K562 (cell line): ENCODE results near the gene SEC24B. TPM values are rescaled to one million over a fixed set of nuclear protein-coding genes. Genes with fewer than 3 reads are reported as not detected.

Experiments used
- ATF3 ChIP-seq, 2 experiments: fragments of 450-650 bp in 1 of 2; sonication (generic) in 1 of 2; formaldehyde crosslinking in 1 of 2; IDR thresholded peaks in 1 of 2; conservative IDR thresholded peaks in 1 of 2; 2 replicates each; pipeline versions ENCODE4 v1.6.1 to v1.8.1; 2016 to 2023; ENCODE audit warnings: mild to moderate bottlenecking in 2 of 2, moderate library complexity in 2 of 2, inconsistent platforms in 1 of 2, missing genetic modification reagents in 1 of 2
- BHLHE40 ChIP-seq: IDR thresholded peaks from 2 replicates; pipeline ENCODE4 v1.6.1; 2011; ENCODE audit warnings: low read length, improper control_type of control experiment
- BRD4 ChIP-seq: fragments of 200-600 bp; sonication (generic); IDR thresholded peaks from 2 replicates; pipeline ENCODE4 v1.6.1; 2017; ENCODE audit warnings: inconsistent platforms
- CEBPG ChIP-seq, 3 experiments: fragments of 200-800 bp in 1 of 3; sonication (Bioruptor generic) in 1 of 3; sonication (generic) in 1 of 3; formaldehyde crosslinking in 1 of 3; IDR thresholded peaks in 2 of 3; conservative IDR thresholded peaks in 1 of 3; 2 replicates each; pipeline versions ENCODE4 v1.6.1 to v1.8.0; 2016 to 2022; ENCODE audit warnings: missing compliant biosample characterization in 2 of 3, missing genetic modification characterization in 2 of 3, mild to moderate bottlenecking in 1 of 3, missing genetic modification reagents in 1 of 3
- CGGBP1 ChIP-seq: fragments of 250-450 bp; sonication (Bioruptor Pico); IDR thresholded peaks from 2 replicates; pipeline ENCODE4 v1.9.0; 2021; ENCODE audit warnings: mild to moderate bottlenecking
- DPF2 ChIP-seq: fragments of 450-650 bp; IDR thresholded peaks from 2 replicates; pipeline ENCODE4 v1.6.1; 2016
- HDAC8 ChIP-seq: fragments of 450-650 bp; IDR thresholded peaks from 2 replicates; pipeline ENCODE4 v1.6.1; 2016; ENCODE audit warnings: mild to moderate bottlenecking, missing genetic modification characterization, moderate library complexity, missing compliant biosample characterization
- ID3 ChIP-seq, 2 experiments: fragments of 250-450 bp in 1 of 2; fragments of 450-650 bp in 1 of 2; sonication (Bioruptor Pico) in 1 of 2; IDR thresholded peaks; 2 replicates each; pipeline versions ENCODE4 v1.6.1 to v1.8.0; 2016 to 2021; ENCODE audit warnings: mild to moderate bottlenecking in 2 of 2, moderate library complexity in 2 of 2, missing compliant biosample characterization in 1 of 2, missing genetic modification characterization in 1 of 2
- SIN3B ChIP-seq: fragments of 450-650 bp; IDR thresholded peaks from 2 replicates; pipeline ENCODE4 v1.6.1; 2017; ENCODE audit warnings: low read depth, mild to moderate bottlenecking, moderate library complexity
- SREBF1 ChIP-seq: fragments of 150-350 bp; IDR thresholded peaks from 2 replicates; pipeline ENCODE4 v1.6.1; 2014; ENCODE audit warnings: antibody characterized with exemption, low read depth, low read length, borderline replicate concordance
- SRSF3 ChIP-seq: fragments of 200-400 bp; formaldehyde crosslinking; IDR thresholded peaks from 2 replicates; pipeline ENCODE4 v1.6.1; 2016; ENCODE audit warnings: mild to moderate bottlenecking, low read length, moderate library complexity; ENCODE audit not compliant: insufficient read depth
- ZBTB33 ChIP-seq: sonication (generic); formaldehyde crosslinking; IDR thresholded peaks from 2 replicates; pipeline ENCODE4 v1.8.1; 2023; ENCODE audit warnings: mild to moderate bottlenecking, missing genetic modification reagents
- ZBTB9 ChIP-seq: fragments of 450-650 bp; formaldehyde crosslinking; IDR thresholded peaks from 2 replicates; pipeline ENCODE4 v1.4.0; 2020; ENCODE audit warnings: mild to moderate bottlenecking, moderate library complexity
- ZNF583 ChIP-seq: fragments of 250-450 bp; sonication (Bioruptor Pico); IDR thresholded peaks from 2 replicates; pipeline ENCODE4 v1.4.0; 2020
- polyA plus RNA-seq, 8 experiments: library from polyadenylated mRNA; depleted of rRNA in 4 of 8; stranded (reverse) in 5 of 8; unstranded in 3 of 8; fragments of >200 nt; fragmentation: Nextera tagmentation in 2 of 8; fragmentation: Illumina TruSeq in 1 of 8; extraction: Ambion mirVana in 2 of 8; extraction: Trizol in 1 of 8; gene quantifications; 2 replicates each; pipeline versions ENCODE4 v1.2.1 to v1.2.3, GENCODE V29; 2011 to 2014; ENCODE audit warnings: inconsistent platforms in 1 of 8, missing spikeins in 1 of 8
- total RNA-seq, 7 experiments: library from RNA; depleted of rRNA in 6 of 7; stranded (reverse); fragments of >200 nt in 6 of 7; fragmentation: Illumina TruSeq in 2 of 7; extraction: Trizol in 2 of 7; gene quantifications; 2 replicates each; pipeline versions ENCODE4 v1.2.1 to v1.2.3, GENCODE V29; 2011 to 2021; ENCODE audit warnings: low replicate concordance in 1 of 7
- TF ChIP-seq, protein P1 (sequence below): sonication (generic); formaldehyde crosslinking; IDR thresholded peaks from 2 replicates; pipeline ENCODE4 v1.8.0; 2022; ENCODE audit warnings: mild to moderate bottlenecking, missing genetic modification reagents, borderline replicate concordance

SEC24B gene
- total and polyA plus RNA-seq, 9 of the 15 experiments (the other 6 are each of a cell fraction or from before 2014, with no cell fraction given) = 6.3 to 46.4 (median 17.1) TPM

DNA sequence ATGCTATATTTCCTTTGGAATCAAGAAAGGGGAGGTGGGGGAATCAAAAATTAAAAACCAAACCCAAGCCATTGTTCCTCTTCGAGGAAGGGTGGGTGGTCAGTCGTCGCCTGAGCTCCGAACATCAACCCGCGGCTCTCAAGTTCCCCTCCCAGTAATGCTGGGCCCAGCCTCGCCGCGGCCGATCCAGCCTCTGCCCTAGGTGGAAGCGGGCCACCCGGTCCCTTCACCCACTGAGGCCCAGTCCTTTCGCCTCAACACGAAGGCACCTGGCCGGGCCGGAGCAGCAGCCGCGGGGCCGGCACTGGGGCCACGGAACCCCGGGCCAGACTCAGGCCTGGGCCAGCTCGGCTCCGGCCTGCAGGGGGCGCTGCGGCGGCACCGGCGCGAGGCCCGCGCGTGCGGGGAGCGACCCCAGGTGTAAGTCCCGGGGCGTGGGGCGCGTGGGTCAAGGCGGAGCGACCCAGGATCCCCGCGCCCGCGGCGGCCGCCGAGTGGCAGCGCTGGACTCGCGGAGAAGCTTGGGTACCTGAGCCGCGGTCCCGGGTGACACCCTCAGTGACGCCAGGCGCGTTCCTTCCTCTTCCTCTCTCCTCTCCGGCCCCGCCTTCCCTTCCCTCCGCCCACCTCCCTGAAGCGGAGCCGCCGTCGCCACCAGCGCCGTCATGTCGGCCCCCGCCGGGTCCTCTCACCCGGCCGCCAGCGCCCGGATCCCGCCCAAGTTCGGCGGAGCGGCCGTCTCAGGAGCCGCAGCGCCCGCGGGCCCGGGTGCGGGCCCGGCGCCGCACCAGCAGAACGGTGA lies at the start of gene SEC24B (continued):
- TF ChIP-seq ATF3 (IDR thresholded peaks at IDR 0.05) (no peak), ATF3 (CRISPR knock-in tag; conservative IDR thresholded peaks at IDR 0.05) (0 out of 2 replicates have a peak, but pooled peaks have one; percentile 36), CEBPG (CRISPR knock-in tag; IDR thresholded peaks at IDR 0.05) (no peak), CEBPG (tag; conservative IDR thresholded peaks at IDR 0.05 in 1 of 2, IDR thresholded peaks at IDR 0.05 in 1 of 2) (no peak), HDAC8 (peak; percentile 71), ID3 (CRISPR knock-in tag; IDR thresholded peaks at IDR 0.05) (no peak), ID3 (tag; IDR thresholded peaks at IDR 0.05) (peak; percentile 84), DPF2 (no peak), BRD4 (no peak), SRSF3 (no peak), BHLHE40 (peak; percentile 71), ZNF583 (CRISPR knock-in tag) (peak; percentile 60; the same call in 1 of the 2 replicates), ZBTB9 (CRISPR knock-in tag) (0 out of 2 replicates have a peak, but pooled peaks have one; percentile 38), CGGBP1 (CRISPR knock-in tag) (no peak), SREBF1 (no peak), SIN3B (peak; percentile 67), ZBTB33 (CRISPR knock-in tag) (no peak)
- TF ChIP-seq, protein P1, sequence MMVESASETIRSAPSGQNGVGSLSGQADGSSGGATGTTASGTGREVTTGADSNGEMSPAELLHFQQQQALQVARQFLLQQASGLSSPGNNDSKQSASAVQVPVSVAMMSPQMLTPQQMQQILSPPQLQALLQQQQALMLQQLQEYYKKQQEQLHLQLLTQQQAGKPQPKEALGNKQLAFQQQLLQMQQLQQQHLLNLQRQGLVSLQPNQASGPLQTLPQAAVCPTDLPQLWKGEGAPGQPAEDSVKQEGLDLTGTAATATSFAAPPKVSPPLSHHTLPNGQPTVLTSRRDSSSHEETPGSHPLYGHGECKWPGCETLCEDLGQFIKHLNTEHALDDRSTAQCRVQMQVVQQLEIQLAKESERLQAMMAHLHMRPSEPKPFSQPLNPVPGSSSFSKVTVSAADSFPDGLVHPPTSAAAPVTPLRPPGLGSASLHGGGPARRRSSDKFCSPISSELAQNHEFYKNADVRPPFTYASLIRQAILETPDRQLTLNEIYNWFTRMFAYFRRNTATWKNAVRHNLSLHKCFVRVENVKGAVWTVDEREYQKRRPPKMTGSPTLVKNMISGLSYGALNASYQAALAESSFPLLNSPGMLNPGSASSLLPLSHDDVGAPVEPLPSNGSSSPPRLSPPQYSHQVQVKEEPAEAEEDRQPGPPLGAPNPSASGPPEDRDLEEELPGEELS = peak; percentile 92; the same call in 1 of the 2 replicates
